ENCODE measurements around the gene TIAM2.

DNA sequence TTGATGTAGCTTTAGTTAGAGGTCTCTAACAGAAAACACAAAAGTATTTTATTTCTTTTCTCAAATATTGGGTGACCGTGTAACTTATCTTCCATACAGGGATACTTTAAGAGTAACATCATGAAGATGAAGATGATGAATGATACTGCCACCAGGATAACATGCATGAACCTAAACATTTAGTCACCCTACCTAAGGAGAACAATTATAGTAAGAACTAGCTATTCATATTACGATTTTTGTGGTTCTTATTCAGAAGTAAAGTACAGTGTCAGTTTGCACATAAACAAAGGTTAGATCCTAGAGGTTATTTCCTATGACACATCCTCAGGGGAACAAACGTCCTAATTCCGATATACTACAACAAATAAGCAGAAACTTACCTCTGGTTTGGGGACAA is 289.7 kb downstream of the TIAM2 start:
- TF ChIP-seq ZNF3 (CRISPR knock-in tag; IDR thresholded peaks at IDR 0.05) = no peak
- TF ChIP-seq ZNF282 (CRISPR knock-in tag; IDR thresholded peaks at IDR 0.05) = no peak
- TF ChIP-seq FOSL1 (tag; conservative IDR thresholded peaks at IDR 0.05) = no peak
- TF ChIP-seq ZNF589 (CRISPR knock-in tag; IDR thresholded peaks at IDR 0.05; ENCODE audit: low read depth) = no peak
- no peak for TF ChIP-seq ZNF584 (CRISPR knock-in tag; IDR thresholded peaks at IDR 0.05; ENCODE audit: low read depth)
- no peak for TF ChIP-seq POLR2AphosphoS2 (IDR thresholded peaks at IDR 0.05; ENCODE audit: low read length)

All from K562 (cell line).